Activated naive CD4-positive, alpha-beta T cell treated with anti-CD3 and anti-CD28 coated beads, Interleukin-2, amount 50 U/mL, for 16 hours (primary cell): ENCODE data around the gene SUPT3H.

ENCODE experiments used
- DNase-seq: peaks from one replicate; pipeline ENCODE4 v3.0.0-alpha.2; 2020

SUPT3H gene

DNA sequence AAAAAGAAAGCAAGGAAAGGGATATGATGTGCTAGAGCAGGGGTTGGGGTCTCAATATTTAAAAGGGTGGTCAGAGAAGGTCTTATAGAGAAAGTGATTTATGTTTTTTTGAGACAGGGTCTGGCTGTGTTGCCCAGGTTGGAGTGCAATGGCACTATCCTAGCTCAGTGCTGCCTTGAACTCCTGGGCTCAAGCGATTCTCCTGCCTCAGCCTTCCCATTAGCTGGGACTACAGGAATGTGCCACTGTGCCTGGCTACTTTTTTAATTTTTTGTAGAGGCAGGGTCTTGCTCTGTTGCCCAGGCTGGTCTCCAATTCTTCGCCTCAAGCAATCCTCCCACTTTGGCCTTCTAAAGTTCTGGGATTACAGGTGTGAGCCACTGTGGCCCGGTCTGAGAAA, 557.0 kb downstream of the SUPT3H start:
- DNase-seq = no peak

DNA sequence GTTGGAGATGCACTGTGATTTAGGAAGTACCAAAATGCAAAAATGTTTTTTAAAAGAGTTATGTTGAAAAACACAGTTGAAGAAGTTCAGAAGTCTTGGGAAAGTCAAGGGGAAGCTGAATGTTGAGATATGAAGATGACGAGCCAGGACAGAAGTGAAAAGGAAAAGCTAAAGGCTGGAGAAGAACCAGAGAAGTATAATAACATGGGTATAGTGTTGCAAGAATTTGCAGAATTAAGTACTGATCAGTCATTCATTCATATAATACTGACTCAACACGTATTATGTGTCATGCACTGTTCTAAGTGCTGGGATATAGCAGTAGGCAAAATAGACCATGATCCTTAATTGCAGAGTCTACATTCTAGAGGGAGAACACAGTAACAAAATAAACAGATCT, 557.4 kb downstream of the SUPT3H start:
- DNase-seq = no peak

DNA sequence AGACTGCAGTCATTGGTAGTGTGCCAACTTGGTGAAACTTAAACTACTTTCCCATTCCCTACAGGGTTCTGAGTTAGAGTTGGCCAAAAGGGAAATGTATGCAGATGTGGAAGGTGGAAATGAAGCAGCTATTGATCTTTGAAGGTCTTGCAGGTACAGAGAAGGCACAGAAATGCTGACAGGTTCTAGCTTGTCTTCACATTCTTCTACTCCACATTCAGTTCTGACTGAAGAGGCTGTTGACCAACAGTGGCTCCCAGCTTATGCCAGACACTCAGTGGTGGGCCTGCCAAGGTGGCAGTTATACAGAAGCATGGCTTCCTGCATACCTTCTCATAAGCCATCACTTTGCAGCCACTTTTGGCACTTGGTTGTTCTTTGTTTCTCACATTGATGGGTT, 566.3 kb downstream of the SUPT3H start:
- no peak for DNase-seq

DNA sequence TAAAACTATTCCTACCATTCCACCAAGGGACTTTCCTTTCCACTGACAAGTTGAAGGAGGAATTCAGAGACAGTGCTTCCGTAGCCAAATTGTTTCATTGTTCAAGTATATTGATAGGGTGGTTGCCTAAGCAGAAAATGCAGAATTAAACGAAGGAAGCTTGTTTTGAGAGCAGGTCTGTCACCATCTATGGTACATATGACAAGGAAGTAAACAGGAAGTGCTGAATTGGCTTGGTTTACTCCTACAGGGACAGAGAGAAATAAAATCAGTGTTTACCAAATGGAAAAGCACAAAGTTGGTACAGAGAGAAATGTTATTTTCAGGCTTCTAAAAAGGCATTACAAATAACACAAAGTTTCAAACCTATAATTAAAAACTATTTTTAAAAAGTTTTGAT, 568.5 kb downstream of the SUPT3H start:
- DNase-seq = no peak

DNA sequence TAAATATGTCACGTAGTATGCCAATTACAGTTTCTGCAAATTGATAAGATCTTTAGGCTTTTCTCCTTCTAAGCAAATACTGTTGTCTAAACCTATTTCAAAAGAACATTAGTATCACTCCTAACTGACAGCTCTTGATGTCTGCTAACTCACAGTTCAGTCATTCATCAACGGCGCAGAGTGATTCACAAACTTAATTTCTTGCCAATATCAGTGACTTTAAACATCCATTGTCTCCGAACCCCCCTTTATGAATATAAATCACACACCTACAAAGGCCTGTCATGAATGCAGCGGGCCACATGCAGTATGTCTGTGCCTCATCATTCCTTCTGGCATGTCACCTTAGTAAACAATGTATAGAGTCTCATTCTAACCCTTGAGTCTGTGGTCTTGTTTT, 569.6 kb downstream of the SUPT3H start:
- no peak for DNase-seq

DNA sequence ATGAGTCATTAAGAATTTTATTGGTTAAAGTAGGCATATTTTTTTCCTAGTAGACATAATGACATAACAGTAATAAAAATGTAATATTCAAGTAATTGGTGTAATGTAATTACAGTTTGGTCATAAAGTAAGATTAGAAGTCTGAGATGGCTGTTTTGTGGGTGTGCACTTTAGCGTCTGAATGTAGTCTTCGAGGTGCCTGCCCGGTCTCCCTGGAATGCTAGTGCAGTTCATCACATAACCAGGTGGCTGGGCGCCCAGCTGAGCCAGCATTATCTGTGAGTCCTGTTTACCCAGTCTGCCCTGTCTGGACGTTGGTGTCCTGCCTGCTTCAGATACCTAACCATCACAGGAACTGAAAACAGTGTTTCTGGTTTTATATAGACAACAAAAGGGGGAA, 571.1 kb downstream of the SUPT3H start:
- no peak for DNase-seq

DNA sequence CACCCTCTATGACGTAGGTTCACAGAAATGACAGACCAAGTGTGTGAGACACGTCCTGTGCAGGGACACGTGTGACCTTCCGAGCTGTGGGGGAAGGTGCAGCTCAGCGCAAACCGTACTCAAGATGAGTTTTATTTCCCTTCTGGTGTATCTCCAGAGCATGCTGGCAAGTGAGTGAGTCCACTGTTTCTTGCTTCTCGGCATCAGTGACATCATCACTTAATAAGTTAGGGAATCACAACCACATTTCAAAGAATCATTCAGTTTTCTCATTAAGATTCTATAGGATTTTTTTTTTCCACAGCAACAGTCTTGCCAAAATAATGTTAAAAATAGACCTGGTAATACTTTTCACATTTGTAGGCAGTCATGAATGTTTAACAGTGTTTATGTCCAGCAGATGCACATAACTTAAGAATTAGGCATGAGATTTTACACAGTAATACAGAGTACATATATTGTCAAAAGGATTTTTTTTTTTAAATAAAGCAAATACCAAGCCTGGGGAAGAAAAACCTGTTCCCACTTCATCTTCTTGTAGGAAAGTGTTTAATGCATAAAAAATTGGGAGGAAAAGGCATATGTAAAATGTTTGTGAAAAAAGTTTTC, 572.4 kb downstream of the SUPT3H start:
- DNase-seq = no peak

DNA sequence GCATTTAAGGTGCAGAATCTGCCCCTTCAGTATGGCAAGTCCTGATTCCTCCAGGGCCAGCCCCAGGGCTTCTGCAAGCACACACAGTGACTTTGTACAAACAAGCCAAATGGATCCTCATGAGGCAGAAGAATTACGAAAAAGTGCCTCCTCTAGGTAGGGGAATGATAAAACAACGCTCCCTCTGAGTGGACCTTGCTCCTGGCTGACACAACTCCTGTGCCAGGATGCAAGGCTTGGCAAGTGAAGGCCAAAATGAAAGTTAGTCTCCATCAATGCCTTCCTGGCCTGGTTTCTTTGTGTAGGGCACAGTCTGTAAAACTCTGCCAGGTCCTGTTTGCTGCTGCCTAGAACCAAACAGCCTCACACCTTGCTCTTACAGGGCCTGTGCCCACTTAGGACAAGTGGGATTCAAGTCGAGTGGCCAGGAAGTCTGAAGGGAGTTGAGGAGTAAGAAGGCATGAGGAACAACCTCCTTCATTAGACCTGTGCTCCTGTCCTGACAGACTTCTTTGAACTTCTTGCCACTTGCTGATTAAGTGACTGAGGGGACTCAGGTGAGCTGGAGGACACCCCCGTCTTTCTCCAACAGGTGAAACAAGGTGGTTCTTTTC, 573.1 kb downstream of the SUPT3H start:
- no peak for DNase-seq

DNA sequence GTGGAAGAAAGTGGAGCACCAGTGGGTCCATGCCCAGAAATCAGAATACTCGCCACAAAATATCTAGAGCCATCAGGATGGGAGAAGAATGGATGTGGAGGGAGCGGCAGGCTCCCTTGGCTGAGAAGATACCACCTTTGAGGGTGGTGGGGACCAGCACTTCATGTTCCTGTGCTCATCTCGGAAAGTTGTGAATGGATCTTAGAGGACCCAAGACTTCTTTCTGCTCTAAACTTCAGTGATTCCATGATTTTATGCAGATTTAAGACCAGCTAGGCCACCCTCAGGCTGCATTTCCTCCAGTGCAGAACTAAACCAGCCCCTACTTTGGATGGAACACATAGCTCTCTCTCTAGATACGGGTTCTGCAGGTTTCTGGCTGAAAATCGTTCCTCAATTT, 573.7 kb downstream of the SUPT3H start:
- DNase-seq = no peak

DNA sequence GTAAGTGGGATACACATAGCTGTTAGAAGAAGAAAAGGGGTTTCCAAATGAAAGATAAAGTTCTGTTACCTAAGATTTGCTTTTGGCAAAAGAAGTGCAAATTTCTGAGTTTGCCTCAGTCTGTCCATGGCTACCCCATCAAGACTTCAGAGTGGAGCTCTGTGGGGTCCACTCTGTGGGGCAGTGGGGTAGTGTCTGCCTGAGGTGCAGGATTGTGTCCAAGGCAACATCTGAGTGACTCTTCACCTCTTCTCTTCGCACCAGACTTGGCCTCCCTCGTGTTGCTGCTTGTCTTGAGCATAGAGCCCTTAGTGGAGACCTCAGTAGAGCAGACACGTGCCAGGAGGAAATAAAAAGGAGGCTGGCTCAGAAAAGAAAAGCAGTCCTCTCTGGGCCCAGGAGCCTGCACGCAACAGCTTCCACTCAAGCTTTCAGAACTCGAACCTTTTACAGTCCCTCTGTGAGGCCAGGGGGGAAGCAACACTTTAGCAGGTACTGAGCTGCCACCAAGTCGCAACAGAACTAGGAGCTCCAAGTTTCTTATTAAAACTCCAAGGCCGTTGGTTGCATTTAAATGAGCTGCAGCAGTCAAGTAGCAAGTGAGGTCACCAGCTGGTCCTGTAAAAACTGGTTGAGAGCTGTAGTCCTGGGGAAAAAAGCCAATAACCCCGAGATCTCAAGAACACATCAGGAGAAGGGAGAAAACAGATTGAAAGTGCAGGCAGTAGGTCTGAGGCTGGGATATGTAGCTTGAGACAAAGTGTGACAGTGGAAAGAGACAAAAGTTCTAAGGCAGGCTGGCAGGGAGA, 576.7 kb downstream of the SUPT3H start:
- no peak for DNase-seq

DNA sequence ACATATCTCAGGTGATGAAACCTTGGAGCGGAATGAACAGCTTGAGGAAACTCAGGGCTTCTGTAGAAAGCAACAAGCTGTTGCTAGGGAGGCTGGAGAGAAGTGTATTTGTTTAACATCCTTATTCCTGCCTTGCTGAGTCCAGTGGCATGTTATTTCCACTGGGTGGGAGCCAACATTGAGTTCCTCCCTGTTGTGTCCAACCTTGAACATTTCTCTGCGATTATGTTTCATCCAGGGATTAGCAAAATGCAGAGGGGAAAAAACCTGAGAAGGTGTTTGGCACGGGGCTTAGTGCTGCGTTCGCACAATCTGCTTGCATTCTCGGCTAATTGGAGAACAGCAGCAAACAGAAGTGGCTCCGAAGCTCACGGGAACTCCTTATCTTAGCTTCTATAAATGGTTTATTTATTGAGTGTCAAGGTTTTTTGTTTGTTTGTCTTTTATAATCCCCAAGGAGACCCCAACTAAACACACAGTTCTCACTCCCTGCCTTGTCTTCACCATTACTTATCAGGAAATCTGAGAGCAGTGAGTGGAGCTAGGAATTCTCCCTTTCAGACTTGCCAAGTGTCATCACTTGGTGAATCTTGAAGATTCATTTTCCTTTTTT, 577.5 kb downstream of the SUPT3H start:
- no peak for DNase-seq

DNA sequence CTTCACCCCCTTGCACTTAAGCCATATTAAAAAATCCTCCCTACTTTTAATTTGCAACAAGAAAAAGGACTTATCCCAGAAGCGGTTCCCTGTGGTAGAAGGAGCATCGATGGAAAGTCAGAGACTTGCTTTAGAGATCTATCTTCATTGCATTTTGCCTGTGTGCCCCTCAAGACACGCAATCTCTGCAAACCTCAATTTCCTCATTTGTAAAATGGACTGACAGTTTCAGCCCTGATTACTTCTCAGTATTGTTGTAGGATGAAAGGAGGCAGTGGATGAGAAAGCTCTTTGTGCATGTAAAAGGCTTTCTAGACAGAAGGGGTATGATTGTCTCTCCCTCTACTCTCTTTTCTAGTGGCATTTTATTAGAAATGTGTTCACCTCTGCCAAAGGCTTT, 580.0 kb downstream of the SUPT3H start:
- no peak for DNase-seq

DNA sequence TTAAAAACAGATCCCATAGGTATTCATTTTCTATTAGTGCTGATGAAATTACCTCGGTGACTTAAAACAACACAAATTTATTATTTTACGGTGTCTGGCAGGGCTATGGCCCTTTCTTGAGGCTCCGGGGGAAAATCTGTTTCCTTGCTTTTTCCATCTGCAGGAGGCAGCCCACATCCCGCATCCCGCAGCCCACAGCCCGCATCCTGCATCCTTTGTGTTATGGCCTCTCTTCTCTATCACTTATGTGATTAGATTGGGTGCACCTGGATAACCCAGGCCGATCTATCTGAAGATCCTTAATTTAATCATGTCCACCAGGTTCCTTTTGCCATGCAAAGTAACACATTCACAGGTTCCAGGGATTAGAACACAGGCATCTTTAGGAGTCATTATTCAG, 582.4 kb downstream of the SUPT3H start:
- DNase-seq = no peak

DNA sequence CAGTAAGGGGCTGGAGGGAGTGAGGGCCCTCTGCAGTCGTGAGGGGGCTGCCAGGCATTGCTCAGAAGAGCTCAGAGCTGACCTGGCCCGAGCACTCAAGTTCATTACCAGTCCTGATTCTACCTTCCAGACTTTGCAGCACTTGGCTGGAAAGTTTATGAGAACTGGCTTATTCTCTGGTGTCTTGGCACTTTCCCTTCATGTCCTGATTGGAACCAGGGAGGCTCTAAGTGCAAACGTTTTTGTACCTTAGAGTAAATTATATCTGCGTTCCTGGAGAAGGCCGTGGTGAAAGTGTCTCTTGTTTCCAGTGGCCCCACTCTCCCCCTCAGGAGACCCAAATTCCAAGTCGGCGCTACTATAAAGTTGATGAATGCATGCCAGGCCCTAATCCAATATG, 587.9 kb downstream of the SUPT3H start:
- no peak for DNase-seq

DNA sequence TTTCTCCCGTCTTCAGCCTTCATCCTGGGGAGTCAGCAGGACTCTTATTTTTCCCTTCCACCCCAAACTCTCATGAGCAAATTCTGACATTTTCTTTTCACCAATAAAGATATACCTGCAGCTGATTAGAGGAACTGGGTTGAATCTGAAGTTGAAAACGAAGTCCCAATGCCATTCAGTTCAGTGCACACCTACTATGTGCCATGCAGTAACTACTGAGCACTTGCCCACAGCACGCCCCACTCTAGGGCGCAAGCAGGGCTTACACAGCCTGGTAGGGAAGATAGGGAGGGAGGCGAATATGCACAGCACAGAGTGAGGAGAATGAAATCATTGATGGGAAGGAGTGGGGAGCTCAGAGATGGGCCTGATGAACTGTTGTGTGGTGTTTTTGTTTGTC, 588.7 kb downstream of the SUPT3H start:
- no peak for DNase-seq

DNA sequence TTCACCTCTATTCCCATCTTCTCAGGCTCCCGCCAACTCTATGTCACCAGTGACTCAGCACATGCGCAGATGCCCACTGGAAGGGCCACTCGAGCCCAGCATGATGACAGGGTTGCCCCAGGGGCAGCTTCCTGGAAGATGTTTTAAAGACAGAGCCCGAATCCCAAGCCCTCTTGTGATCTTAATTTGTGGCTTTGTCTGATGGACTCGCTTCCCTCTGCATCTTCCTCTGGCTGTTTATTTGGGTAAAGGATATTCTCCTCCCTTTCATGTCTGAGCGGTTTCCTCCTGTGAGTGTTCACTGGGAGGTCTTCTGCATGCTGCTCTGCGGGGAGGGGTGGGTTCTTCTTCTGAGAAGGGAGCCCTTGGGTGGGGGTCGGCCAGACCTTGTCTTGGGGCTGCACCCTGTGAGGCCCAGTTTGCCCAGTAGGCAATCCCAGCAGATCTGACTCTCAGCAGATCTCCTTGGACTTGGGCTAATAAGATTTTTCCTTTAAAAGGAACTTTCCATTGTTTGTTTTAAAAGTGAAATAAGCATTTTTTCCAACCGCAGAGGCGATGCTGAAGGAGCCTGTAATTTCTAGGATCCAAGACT, 589.2 kb downstream of the SUPT3H start:
- DNase-seq = no peak

DNA sequence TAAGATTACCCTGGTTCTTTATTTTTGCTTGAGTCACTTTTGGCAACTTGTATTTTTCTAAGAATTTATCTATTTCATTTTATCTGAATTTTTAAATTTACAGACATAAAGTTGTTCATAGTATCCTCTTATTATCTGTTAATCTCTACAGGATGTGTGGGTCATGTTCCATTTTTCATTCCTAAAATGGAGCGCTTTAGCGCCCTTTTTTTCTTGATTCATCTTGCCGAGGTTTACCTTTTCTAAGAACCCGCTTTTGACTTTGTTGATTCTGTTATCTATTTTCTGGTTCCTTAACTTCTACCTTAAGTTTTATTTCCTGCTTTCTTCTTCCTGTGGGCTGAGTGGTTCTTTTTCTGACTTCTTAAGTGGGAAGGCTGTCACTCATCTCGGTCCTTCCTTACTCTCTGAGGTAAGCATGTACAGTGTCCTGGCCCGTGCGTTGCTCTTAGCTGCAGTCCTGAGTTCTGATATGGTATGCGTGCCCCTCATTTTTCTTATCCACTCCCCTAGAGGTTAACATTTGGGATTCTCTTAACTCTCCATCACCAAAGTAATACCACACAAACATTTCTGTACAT, 590.4 kb downstream of the SUPT3H start:
- no peak for DNase-seq

DNA sequence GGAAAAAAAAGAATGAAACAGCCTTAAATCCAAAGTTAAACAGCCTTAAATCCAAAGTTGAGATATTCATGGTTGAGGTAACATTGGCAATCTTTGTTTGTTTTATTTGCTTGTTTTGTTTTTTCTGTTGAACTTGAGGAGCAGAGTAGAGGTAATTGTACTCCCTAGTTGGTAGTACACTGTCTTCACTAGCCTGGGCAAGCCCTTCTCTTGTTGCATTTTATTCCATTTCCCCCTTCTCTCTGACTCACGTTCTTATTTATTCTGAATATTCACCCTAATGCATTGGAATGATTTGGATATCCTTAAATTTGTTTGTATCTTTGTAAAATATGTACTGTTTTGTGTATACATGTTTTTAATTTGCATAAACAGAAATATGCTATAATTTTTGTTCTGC, 592.6 kb downstream of the SUPT3H start:
- DNase-seq = no peak

DNA sequence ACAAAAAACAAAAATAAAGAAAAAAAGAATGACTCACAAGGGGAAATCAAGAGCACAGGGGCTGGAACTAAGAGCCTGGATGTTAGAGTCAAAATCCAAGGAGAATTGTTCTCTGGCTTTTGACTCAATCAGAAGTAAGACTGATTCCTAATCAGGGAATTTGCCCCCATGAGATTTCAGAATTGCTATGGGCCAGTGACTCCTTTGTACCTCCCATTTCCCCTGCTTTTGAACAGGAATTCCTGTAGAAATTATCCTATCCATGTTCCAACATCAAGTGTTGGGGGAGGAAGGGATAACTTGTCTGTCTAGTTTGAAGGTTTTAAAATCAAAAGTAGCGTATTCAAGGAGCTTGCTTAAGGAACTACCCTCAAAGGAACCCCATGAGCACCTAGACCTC, 593.5 kb downstream of the SUPT3H start:
- DNase-seq = no peak

DNA sequence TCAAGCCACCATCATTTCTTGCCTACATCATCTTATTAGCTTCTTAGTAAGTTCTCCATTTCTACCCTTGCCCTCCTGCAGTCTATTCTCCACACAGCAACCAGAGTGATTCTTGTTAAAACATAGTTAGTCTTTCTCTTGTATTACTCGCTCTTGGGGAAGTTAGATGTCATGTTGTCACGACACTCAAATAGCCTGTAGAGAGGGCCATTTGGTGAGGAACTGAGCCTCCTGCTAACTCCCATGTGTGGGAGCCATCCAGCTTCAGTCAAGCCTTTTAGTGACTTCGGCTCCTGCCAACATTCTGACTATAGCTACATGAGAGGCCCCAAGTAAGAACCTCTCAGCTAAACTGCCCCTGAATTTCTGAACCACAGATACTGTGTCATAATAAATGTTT, 594.8 kb downstream of the SUPT3H start:
- DNase-seq = no peak

DNA sequence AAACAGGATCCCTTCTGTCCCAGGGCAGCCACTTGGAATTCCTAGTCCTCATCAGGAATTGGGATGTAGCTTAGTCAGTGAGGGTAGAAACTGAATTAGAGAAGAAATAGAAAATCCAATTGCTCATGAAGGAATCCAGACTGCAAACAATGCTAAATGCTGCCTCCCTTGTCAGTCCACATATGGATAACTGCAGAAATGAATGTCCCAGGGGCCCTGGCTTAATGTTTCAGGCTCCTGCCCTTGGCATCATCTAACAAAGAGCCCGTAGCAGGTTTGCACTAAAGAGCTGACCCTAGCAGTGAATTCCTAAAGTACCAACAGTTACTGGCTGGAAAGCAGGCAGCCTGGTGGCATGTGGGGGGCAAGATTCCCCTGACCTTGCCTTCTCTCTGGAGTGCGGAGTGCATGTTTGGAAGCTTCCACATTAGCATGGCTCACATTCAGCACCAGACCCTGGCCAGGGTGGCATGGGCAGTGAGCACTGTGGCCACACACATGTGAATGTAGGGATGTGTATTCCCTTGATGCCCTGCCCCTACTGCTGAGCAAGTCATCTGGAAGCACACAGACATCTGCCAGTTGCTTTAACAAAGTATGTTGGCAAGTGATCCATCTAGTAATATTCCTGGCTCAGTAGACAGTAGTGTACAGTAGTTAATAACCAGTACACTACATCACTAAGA, 595.7 kb downstream of the SUPT3H start:
- DNase-seq = no peak

DNA sequence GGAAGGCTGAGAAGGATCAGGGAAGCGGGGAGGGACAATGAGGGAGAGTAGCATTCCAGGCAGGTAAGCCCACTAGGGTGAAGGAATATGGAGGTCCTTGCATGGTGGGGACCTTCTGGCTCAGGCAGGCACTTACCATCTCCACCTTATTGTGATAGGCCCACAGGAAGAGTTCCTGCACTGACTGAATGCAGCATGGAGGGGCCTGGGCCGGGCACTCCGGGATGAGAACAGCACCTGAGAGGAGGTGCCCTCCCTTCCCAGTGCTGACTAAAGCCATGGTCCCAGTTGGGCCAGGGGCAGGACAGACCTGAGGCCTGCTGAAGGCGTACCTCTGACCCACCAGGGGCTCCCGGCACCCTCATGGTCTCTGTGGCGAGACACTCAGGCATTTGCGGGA, 597.6 kb downstream of the SUPT3H start:
- no peak for DNase-seq
